ENCODE measurements around the gene FGF3.

DNA sequence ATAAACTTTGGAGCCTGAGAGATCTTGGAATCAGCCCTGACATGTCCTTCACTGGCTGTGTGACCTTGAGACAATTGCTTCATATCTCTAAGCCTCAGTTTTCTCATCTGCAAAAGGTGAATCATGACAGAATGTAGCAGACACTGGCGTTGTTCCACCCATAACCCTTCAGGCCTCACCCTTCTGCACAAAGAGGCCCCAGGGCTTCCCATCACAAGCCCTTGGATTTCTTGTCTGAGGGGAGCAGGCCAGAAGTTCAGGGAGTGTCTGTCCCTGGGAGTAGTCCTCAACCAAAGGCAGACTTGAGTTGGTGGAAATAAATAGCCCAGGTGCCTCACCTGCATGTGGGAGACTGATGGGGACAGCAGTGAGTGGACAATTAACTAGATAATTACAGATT lies 16.6 kb downstream of the FGF3 start:
- TF ChIP-seq CTCF (conservative IDR thresholded peaks at IDR 0.05; ENCODE audit: low read depth, low read length) (no peak), EZH2 (IDR thresholded peaks at IDR 0.05; ENCODE audit: low read length, unreplicated experiment) (no peak)
